Activated CD8-positive, alpha-beta T cell treated with anti-CD3 and anti-CD28 coated beads for 36 hours (primary cell): ENCODE measurements around the gene SLC31A1. TPM values are rescaled to one million over a fixed set of nuclear protein-coding genes. Genes with fewer than 3 reads are reported as not detected.

Experiments used
- ATAC-seq: fragments of 200-7000 bp; cut with Tn5 transposase; one replicate; pipeline ENCODE4 v1.10.0; 2021; ENCODE audit warnings: mild to moderate bottlenecking, moderate library complexity
- CTCF ChIA-PET: fragments of 350-600 bp; sonication (Branson Sonifier 250); formaldehyde crosslinking; loops from one replicate; lab custom pipeline; 2021; ENCODE audit warnings: antibody characterized with exemption; lab: Charles Lee
- POLR2A ChIA-PET: fragments of 350-600 bp; sonication (Branson Sonifier 250); formaldehyde crosslinking; loops from one replicate; lab custom pipeline; 2021; ENCODE audit warnings: antibody characterized with exemption; lab: Charles Lee
- DNase-seq: peaks from one replicate; pipeline ENCODE4 v3.0.0-alpha.2; 2020
- H3K27ac Mint-ChIP-seq: one replicate; pipeline ENCODE4 v1.8.0; 2021; ENCODE audit warnings: mild to moderate bottlenecking, mixed read lengths
- H3K27me3 Mint-ChIP-seq: one replicate; pipeline ENCODE4 v1.8.0; 2021; ENCODE audit warnings: mixed read lengths
- H3K36me3 Mint-ChIP-seq: one replicate; pipeline ENCODE4 v1.8.0; 2021; ENCODE audit warnings: low read depth, mixed read lengths
- H3K4me1 Mint-ChIP-seq: one replicate; pipeline ENCODE4 v1.8.0; 2021; ENCODE audit warnings: low read depth, mixed read lengths
- H3K4me3 Mint-ChIP-seq: one replicate; pipeline ENCODE4 v1.8.0; 2021; ENCODE audit warnings: mild to moderate bottlenecking, moderate library complexity, mixed read lengths
- H3K9me3 Mint-ChIP-seq: one replicate; pipeline ENCODE4 v1.8.0; 2021; ENCODE audit warnings: mixed read lengths
- intact Hi-C: fragments of 100-400 bp; cut with micrococcal nuclease; formaldehyde crosslinking; loops from one replicate; pipeline ENCODE4 v1.10.0; 2022
- total RNA-seq, 2 experiments: library from RNA; stranded (reverse); gene quantifications; one replicate each; pipeline ENCODE4 v1.2.3, GENCODE V29; 2021
- TF ChIP-seq, protein P1 (sequence below): fragments of 200-600 bp; IDR thresholded peaks from one replicate; pipeline ENCODE4 v1.8.0; 2022; ENCODE audit warnings: antibody characterized with exemption, mild to moderate bottlenecking

The SLC31A1 gene
- total RNA-seq, 2 experiments from 2014 or later: 18.3 to 19.2 TPM

DNA sequence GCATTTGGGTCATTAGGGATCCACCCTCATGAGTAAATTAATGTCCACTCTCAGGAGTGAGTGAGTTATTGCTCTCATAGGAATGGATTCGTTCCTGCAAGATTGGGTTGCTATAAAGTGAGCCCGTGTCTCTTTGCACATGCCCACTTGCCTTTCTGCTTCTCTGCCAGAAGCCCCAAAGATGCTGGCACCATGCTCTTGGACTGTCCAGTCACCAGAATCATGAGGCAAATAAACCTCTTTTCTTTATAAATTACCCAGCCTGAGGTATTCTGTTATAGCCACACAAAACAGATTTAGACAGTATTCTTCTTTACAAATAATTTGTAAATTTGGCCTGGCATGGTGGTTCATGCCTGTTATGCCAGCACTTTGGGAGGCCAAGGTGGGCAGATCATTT, 29.5 kb downstream of the SLC31A1 start:
- peaks cover 7% of the 10 kb centered on the region for H3K9me3 Mint-ChIP-seq
- intact Hi-C loops: no loop called here
- POLR2A ChIA-PET: no interaction called here

DNA sequence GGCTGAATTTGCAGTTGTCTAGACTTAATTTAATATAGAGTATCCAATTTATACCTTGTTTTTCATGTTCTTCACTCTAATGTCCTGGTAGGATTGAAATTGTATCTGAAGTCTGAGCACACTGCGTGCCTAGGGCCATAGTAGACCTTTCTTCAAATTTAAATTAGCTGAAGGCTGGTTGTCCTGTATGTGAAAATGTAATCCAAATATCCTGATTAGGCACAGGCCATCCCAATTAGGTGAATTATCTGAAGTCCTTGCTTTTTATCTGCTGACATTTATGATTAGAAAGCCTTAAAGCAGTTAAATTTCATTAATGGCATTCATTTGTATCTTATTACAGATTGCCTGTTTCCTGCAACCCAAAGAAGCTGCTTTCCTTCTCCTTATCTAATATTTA, 33.6 kb downstream of the SLC31A1 start:
- ChIA-PET POLR2A (no interaction called here), CTCF (interaction anchor here (1.4 to 1.7 kb wide), 2 partner anchors 14 to 22 kb away, joined by 3 to 4 read pairs; no protein-coding TSS in a partner anchor)
- ATAC-seq: no peak
- intact Hi-C loops: no loop called here
- peaks cover 16% of the 10 kb centered on the region for H3K36me3 Mint-ChIP-seq
- H3K27me3 Mint-ChIP-seq: no peaks in the 10 kb centered on the region
- no peak overlapping the region for H3K4me3 Mint-ChIP-seq
- H3K9me3 Mint-ChIP-seq: peaks cover 3% of the 10 kb centered on the region
- TF ChIP-seq, protein P1, sequence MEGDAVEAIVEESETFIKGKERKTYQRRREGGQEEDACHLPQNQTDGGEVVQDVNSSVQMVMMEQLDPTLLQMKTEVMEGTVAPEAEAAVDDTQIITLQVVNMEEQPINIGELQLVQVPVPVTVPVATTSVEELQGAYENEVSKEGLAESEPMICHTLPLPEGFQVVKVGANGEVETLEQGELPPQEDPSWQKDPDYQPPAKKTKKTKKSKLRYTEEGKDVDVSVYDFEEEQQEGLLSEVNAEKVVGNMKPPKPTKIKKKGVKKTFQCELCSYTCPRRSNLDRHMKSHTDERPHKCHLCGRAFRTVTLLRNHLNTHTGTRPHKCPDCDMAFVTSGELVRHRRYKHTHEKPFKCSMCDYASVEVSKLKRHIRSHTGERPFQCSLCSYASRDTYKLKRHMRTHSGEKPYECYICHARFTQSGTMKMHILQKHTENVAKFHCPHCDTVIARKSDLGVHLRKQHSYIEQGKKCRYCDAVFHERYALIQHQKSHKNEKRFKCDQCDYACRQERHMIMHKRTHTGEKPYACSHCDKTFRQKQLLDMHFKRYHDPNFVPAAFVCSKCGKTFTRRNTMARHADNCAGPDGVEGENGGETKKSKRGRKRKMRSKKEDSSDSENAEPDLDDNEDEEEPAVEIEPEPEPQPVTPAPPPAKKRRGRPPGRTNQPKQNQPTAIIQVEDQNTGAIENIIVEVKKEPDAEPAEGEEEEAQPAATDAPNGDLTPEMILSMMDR: no peak
- H3K4me1 Mint-ChIP-seq: no peaks in the 10 kb centered on the region
- H3K27ac Mint-ChIP-seq: no peak overlapping the region
- no peak for DNase-seq

More for the DNA sequence above, 29.5 kb downstream of the SLC31A1 start:
- no peak overlapping the region for H3K4me3 Mint-ChIP-seq
- H3K27ac Mint-ChIP-seq: no peak overlapping the region
- DNase-seq: no peak
- TF ChIP-seq, protein P1: no peak
- H3K4me1 Mint-ChIP-seq: no peaks in the 10 kb centered on the region
- peaks cover 9% of the 10 kb centered on the region for H3K36me3 Mint-ChIP-seq
- no peak for ATAC-seq
- CTCF ChIA-PET: interaction anchor here (0.8 kb wide), 1 partner anchor 23 kb away, joined by 4 read pairs; no protein-coding TSS in a partner anchor
- H3K27me3 Mint-ChIP-seq: no peaks in the 10 kb centered on the region

DNA sequence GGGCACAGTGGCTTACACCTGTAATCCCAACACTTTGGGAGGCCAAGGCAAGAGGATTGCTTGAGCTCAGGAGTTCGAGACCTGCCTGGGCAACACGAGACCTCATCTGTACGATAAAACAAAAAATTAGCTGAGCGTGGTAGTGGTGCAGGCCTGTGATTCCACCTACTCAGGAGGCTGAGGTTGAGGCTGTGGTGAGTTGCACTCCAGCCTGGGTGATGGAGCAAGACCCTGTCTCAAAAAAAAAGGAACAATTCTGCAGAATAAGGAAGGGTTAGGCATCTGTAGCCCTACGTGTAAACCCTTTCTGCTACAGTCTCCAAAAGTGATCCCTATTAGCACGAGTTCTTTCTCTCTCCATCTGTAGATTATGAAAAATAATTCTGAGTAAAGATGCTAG, 34.1 kb downstream of the SLC31A1 start:
- intact Hi-C loops: no loop called here
- ATAC-seq: no peak
- TF ChIP-seq, protein P1: no peak
- Mint-ChIP-seq H3K9me3 (peaks cover 3% of the 10 kb centered on the region), H3K27ac (no peak overlapping the region), H3K36me3 (peaks cover 20% of the 10 kb centered on the region), H3K4me3 (no peak overlapping the region), H3K4me1 (no peaks in the 10 kb centered on the region), H3K27me3 (no peaks in the 10 kb centered on the region)
- no peak for DNase-seq
- ChIA-PET CTCF (interaction anchor here (1.4 to 1.7 kb wide), 2 partner anchors 15 to 22 kb away, joined by 3 to 4 read pairs; no protein-coding TSS in a partner anchor), POLR2A (no interaction called here)

DNA sequence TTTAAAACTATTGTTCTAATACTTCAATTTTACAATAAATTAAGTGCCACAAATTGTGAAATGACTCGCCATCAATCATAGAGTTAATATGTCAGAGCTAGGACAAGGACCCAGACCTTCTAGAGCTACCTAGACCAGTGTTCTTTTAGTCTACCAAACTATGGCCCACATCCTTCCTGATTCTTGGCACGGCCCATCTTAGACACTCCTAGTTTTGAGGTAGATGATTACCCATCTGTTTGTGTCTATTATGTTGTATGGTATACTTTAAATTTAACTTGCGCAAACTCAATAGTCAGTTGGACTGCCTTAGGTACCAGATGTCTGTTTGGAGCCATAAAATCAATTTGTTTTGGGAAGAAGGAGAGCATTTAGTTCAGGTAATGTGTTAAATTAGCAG, 36.5 kb downstream of the SLC31A1 start:
- ChIA-PET POLR2A (no interaction called here), CTCF (interaction anchor here (1.6 kb wide), 1 partner anchor 17 kb away, joined by 4 read pairs; no protein-coding TSS in a partner anchor)
- no peak overlapping the region for H3K4me3 Mint-ChIP-seq
- no peak for DNase-seq
- H3K36me3 Mint-ChIP-seq: peaks cover 31% of the 10 kb centered on the region
- H3K4me1 Mint-ChIP-seq: no peaks in the 10 kb centered on the region
- TF ChIP-seq, protein P1: no peak
- H3K9me3 Mint-ChIP-seq: no peaks in the 10 kb centered on the region
- H3K27me3 Mint-ChIP-seq: no peaks in the 10 kb centered on the region
- intact Hi-C loops: no loop called here
- no peak for ATAC-seq
- H3K27ac Mint-ChIP-seq: no peak overlapping the region

DNA sequence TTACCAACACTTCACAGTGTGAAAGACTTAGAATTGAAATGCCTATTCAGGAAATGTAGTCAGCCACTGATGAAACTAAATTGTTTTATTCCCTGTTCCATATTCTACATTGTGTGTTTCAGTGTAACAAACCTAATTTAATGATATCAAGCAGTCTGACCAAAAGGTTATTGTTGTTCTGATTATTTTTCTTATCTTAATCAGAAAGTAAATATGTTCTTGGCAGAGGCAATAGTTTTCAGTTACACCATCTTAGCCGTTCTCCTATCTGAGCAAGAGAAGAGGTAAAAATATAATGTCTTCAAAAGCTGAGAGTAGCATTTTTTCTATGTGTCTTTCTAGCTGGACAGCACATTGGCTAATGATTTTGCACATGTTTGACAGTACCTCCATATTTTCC, 36.9 kb downstream of the SLC31A1 start:
- Mint-ChIP-seq H3K9me3 (no peaks in the 10 kb centered on the region), H3K4me1 (no peaks in the 10 kb centered on the region), H3K27ac (no peak overlapping the region), H3K36me3 (peaks cover 31% of the 10 kb centered on the region), H3K27me3 (no peaks in the 10 kb centered on the region), H3K4me3 (no peak overlapping the region)
- intact Hi-C loops: no loop called here
- TF ChIP-seq, protein P1: no peak
- POLR2A ChIA-PET: no interaction called here
- no peak for ATAC-seq
- CTCF ChIA-PET: no interaction called here
- no peak for DNase-seq
